HuH-7.5 (cell line): ENCODE results near the gene RASD1.

Experiments used
- DNase-seq: peaks from one replicate; pipeline ENCODE4 v3.0.0; 2011; ENCODE audit warnings: low spot score

RASD1 gene

GRCh38 chr17:17510456-17511292, 14.5 kb upstream of the RASD1 start:
- DNase-seq: no peak

- DNase-seq: no peak
Measured at GRCh38 chr17:17509601-17510425, 13.6 kb upstream of the RASD1 start.

GRCh38 chr17:17508646-17509591, 12.7 kb upstream of the RASD1 start:
- DNase-seq: no peak

DNA sequence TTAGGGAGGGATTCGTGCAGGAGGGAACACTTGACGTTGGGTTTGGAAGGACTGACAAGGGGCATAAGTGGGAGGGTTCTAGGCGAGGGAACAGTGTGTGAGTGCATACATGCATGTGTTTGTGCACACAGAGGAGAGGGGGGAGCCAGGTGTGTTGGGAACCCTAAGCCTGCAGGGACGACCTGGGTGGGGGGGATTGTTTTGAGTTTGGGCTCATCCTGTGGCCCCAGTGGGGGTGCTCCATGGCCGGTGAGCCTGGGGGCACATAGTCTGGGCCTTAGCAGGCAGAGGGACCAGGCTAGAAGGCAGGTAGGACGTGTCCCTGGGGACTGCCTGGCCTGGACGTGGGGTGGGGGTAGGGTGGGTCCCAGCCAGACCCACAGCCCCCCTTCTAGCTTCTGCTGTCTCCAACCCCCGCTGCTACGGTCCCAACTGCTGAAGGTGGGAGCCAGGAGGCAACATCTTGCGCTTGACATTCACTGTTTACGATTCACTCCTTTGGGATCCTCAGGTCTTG, 11.9 kb upstream of the RASD1 start:
- DNase-seq: no peak

DNA sequence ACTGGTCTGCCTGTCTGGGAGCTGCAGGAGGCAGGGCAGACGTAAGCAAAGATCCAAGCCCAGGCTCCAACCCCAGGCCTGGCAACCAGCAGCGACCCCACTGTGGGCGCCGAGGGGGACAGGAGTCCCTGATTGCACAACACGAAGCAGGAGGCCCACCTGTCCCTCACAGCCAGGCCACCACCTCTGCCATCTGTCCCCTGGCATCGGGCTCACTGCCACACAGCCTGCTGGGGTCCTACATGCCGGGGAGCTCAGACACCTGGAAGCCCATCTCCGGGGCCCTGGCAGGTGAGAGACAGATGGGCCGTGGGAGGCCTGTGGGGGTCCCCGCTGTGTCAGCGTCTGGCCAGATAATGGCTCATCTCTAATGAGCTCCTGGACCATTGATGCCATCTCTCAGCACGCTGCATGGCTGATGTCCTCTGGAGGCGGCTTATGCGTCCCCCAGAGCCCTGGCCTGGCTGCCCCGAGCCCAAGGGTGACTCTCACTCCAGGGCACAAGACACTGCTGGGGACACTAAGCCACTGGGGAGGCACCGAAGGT, 11.3 kb upstream of the RASD1 start:
- DNase-seq: no peak

GRCh38 chr17:17506893-17507464, 10.8 kb upstream of the RASD1 start:
- DNase-seq: no peak

DNA sequence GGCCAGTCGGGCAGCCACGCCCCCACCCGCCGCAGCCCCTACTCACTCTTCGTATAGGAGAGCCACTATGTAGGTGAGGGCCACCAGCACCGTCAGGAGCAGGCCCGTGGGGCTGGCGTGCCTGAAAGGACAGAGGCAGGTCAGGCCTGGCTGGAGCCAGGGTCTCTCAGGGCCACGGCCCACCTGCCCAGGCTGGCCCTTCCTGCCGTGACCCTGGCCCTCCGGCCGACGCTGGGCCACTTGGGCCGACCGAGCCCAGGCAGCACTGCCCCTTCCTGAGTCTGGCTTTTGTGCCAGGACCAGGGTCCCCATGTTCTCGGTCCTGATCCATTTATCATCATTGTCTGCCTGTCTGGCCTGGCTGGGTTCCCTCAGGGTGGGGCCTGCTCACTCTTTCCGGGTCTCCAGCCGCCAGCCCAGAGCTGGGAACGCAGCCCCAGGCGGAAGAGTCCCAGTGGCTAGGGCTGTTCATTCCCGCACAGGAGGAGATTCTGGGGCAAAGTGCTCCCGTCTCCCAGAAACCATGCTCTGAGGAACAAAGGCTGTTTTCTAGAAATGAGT, 10.1 kb upstream of the RASD1 start:
- no peak for DNase-seq

GRCh38 chr17:17505610-17506171, 9.5 kb upstream of the RASD1 start:
- no peak for DNase-seq

DNA sequence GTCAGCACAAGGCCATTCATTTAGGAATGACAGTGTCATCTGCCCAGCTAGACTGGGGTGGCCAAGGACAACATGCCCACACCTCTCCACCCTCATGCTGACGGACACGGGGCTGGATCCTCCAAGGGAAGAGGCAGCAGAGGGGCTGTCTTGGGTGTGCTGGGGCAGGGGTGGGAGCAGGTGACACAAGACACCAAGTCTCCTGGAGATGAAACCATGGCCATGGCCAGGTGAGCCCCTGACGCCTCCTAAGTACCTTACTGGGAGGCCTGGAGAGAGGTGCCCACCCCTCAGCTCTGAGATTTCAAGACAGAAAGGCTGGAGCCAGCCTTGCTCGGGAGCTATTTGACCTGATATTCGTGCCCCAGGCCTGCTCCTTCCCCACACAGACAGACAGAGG, 9.0 kb upstream of the RASD1 start:
- DNase-seq: no peak

DNA sequence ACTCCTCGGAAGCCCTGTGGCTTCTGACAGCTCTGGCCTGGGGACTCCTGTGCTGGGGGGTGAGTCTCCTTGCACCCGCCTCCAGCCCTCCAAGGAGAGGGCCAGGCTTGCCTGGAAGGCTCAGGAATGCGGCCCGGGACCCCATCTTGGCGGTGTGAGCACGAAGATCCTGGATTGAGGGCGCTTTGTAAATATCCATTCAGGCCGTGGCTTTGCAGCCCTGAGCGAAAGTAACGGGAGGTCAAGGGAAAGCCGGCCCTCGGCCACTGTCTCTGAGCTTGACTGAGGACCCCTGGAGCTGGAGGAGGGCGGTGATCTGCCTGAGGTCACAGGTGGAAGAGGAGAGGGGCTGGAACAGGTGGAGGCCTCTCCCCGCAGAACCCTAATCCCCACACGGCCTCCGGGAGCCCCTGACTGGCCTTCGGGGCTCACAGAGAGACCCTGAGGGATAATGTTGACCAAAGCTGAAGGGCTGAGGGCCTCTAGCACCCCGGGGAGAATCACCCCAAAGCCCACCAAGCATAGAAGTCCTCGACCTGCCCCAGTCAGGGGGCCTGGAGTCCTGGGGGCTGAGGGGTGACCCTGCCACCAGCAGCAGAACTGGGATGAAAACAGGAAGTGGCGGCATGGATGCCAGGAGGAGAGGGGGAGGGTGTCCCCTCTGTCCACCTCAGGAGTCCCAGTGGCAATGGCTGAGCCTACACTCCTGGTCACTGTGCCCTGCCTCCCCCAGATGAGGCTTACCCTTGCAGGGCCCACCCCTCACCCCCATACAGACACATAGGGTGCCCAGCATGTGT, 8.3 kb upstream of the RASD1 start:
- no peak for DNase-seq

DNA sequence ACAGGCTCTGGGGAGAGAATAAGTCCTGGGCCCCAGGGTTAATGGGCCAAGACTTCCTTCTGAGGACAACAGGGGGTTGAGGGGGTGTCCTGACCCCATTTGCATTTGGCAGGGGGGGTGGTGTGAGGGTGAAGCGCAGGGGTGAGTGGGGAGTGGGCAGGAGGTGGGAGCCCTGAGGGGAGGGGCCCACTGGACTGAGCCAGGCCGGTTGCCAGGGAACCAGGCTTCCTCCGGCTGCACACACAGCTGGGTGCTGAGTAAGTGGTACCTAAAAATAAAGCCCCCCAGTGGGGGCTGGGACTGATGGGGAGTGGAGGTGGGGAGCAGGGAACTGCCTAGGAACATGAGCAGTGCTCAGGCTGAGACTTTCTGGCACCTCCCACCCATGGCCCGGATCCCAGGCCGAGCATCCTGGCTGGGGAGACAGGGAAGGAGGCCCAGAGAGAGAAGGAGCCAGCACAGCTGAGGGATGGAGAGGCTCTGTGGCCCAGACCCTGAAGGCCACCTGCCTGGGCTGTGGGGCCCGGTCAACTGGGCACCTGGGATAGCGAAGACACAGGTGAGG, 7.5 kb upstream of the RASD1 start:
- DNase-seq: no peak

GRCh38 chr17:17502741-17503565, 6.8 kb upstream of the RASD1 start:
- DNase-seq: no peak

DNA sequence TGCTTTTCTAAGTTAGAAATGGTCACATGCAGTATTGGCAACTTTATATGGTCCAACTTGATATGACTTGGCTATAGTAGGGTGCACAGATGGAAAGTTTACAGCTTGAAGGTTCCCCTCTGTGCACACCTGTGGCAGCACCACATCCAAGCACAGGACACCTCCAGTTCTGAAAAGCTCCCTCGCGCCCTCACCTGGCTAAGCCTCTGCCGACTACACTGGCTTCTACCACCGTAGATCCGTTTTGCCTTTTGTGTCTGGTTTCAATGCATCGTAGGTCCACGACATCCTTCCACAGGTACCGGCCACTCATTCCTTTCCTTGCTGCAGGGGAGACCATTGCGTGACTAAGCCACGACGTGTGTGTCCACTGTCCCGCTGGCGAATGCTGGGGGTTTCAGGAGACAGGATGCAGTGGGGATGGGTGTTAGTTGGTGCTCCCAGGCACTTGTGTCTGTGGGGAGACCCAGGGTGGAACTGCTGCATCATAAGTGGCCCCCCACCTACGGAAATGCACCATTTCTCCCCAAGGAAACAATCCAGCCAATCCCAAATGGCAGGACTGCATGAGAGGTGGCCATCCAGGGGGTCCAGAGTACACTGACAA, 4.9 kb upstream of the RASD1 start:
- no peak for DNase-seq

- DNase-seq: no peak
Measured at GRCh38 chr17:17499402-17500145, 3.4 kb upstream of the RASD1 start.

- DNase-seq: no peak
Measured at GRCh38 chr17:17498606-17499301, 2.6 kb upstream of the RASD1 start.

GRCh38 chr17:17497845-17498520, 1.8 kb upstream of the RASD1 start:
- DNase-seq: no peak
